HG02852 (cell line): Measurements from ENCODE around the gene SIT1.

ENCODE experiments used
- ATAC-seq: cut with Tn5 transposase; IDR thresholded peaks from one replicate; pipeline ENCODE4 v1.9.1; 2021; ENCODE audit warnings: mild to moderate bottlenecking, moderate library complexity; ENCODE audit not compliant: unreplicated experiment

Gene SIT1, protein sequence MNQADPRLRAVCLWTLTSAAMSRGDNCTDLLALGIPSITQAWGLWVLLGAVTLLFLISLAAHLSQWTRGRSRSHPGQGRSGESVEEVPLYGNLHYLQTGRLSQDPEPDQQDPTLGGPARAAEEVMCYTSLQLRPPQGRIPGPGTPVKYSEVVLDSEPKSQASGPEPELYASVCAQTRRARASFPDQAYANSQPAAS

DNA sequence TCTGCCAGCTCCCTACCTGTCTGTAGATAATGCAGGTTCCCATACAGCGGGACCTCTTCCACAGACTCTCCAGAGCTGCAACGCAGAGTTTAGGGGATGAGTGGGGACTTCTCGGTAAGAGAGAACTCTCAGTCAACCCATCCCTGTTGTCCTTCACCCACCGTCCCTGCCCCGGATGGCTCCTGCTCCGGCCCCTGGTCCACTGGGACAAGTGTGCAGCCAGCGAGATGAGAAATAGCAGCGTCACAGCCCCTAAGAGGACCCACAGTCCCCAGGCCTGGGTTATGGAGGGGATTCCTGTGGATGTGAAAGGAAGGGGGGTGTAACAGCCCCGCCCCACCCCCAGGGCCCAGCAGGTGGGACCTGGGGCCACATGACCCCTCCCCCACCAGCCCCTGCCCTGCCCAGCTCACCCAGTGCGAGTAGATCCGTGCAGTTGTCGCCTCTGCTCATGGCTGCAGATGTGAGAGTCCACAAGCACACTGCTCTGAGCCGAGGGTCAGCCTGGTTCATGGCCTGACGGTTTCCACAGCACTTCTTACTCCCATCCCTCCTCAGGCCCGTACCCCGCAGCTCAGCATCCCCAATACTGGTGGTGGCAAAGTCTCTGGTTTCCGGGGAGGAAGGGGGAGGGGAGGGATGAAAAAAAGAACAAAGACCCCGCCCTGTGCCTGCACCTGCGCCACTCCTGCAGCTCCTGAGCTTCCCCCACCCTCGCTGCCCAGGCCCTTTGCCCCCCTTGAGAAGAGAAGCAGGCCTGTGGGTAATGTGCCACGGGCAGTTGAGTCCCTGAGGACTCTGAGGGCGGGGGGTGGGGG lies at the start of gene SIT1:
Gene SIT1, minus strand, starts transcription at position 591 of the 818 bp plus-strand sequence. Its CDS starts 78 bp downstream, at position 513.
- ATAC-seq = no peak

DNA sequence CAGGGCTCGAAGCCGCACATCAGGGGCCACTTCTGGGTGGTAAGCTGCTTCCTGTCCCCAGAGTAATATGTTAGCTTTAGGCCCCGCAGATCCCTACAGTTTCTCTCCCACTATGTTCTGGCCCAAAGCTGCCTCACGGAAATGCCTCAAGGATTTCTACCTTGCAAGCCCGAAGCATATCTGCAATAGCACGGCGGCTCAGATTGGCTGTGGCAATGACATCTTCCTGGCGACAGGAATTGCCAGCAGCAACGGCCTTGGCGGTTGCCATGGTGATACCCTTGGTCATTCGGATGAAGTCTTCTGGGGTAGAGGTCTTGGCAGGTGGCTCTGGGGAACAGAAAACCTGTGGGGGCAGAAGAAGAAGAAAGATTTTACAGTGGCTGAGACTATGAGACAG lies 49.3 kb upstream of the SIT1 start:
- ATAC-seq = no peak

DNA sequence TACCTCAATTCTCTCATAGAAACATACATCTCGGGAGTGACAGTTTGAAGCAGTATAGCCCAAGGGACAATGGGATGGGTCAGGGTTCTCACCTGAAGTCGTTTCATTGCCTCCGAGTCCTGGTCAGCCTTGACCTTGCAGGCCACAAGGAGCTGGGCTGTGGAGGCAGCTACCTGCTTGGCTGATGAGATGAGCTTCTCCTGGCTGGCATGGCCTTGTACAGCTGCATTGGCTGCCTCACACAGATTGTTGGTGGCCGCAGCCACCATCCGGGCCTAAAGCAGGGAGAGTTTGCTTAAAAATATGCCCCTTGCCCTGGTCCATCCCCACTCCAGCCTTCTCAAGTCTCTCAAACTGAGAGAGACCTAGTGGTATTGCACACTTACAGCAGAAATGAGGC lies 47.5 kb upstream of the SIT1 start:
- no peak for ATAC-seq

DNA sequence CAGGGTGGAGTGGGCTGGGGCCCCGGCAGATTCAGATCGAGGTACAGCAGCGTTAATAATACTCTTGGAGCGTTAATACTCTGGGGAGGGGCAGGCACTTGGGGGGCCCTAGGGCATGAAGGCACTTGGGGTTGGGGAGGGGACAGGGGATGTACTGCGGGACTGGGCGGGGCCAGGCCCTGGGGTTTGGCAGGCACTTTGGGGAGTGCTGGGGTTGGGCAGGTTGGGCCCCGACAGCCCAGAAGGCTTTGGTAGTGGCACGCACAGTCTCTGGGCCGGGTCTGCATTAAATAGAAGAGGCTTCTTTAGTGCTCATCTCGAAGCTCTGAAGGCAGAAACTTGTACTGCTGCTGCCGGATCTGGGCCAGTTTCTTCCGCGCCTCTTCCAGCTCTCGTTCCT lies 46.8 kb upstream of the SIT1 start:
- no peak for ATAC-seq

DNA sequence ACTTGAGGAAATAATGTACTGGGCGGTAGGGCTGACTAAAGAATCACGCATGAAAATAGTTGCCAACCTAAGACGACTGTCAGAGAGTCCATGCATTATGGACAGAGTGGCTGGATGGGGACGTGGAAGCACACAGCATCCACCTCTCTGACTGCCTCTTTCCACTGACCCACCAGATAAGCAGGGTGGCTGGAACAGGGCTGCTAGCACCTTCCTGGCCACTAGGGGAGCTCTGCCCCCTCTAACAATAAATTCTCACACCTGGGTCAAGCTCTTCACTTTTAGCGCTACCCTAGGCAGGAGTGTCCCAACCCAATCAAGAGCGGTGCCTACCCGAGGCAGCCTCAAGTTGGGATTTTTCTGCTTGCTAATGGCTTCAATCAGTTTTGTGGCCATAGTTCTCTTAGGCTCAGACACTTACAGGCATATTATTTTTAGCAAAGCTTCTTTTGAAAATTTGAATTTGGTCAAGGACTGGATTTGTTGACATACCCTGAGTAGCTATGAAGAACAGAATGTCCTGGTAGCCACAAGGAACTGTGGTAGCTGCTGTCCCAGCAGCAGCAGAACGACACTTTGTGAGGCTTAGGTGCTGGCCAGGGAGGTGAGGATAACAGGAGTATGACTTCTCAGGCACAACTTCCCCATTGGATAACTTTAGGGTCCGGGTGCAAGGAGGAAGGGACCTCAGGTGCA lies 45.9 kb upstream of the SIT1 start:
- ATAC-seq = peak; percentile 67

DNA sequence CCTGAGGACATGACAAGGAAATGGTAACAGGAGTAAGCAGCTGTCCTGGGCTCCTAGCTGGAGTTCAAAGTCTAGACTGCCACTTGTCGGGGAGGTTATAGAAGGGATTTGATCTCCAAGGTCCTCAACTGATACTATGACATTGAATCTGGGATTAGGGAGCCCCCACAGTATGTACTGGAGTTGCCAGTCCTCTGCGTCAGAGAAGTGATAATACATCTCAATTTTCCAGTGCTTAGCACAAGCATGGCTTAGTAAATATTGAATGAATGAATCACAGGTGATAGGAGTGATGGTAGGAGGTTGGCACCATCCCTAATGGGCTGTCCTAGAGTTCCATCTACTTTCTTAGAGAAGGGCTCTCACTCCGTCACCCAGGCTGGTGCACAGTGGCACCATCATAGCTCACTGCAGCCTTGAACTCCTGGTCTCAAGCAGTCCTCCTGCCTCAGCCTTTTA lies 45.2 kb upstream of the SIT1 start:
- no peak for ATAC-seq

DNA sequence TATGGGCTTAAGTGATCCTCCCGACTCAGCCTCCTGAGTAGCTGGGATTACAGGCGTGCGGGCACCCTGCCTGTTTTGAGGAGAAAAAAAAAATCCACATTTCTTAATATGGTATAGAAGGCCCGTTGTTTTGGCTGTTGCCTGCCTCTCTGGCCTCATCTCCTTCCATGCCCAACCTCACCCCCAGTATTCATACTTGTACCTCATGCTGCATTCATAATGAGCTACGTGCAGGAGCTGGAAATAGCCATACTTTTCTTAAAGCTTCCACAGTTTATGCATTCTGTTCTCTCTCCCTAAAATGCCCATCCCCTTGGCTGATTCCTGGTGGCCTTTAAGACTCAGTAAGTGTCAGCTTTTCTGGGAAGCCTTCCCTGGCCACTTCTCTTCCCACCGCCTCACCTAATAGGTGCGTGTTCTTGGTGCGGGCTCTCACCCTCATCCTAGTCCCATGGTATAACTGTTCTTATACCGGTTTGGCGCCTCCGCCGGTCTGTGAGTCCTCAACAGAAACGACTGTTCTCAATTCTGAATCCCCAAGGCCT lies 41.1 kb upstream of the SIT1 start:
- no peak for ATAC-seq

DNA sequence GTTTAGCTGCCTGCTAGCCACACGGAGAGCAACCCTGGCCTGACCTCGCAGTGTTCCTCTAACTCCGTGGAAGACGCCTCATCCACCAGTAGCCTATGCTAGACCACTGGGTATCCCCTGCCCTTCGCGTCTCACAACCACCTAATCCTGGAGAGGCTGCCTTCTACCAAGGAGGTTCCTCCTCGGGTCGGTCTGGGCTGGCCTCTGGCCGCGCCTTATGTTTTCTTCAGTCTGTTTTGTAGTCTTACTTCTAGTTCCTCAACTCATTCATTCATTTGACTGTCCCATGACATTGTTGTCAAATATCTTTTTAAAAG lies 40.6 kb upstream of the SIT1 start:
- ATAC-seq = no peak

DNA sequence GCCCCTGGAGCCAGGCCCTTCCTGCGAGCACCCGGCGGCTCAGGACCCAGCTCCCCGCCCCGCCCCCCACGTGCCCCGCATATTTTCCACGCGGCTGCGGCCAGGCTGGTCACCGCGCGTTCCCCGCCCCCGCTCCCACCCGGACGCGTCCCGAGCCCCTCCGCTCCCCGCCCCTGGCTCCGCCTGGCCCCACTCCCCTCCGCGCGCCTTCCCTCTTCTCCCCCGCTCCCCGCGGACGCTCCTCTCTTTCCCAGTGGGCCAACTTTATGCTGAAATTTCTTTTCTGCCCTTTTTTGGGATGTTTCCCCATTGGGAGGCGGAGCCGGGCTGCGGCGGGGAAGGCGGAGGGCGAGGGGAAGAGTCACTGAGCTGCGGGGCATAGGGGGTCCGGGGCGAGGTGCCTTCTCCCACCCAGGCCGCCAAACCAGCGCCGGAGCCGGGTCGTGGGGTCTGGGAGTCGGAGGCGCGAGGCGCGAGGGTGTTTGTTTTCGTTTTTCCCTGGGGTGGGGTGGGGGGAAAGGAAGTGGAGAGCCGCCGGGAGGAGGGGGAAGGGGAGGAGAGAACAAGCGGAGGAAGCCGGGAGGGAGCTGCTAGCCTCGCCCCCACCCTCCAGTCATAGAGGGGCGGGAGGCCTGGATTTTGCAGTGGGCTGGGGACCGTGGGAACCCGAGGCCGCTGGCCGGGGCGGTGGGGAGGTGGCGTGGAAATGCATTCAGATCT lies 40.0 kb upstream of the SIT1 start:
- ATAC-seq = no peak

DNA sequence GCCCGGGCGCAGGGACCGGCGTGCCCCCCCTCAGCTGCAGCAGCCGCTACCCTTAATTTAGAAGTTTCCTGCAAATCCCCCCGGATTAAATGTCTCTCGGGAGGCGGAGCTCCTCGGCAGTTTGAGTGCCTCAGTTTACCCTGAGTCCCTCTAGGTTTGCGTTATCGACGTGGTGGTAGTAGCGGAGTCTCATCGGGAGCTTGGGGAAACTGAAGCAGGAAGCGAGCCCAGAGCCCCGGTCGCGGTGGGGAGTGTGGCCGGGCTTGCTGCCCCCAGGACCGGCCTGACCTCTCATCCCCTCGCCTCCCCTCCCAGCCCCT lies 39.5 kb upstream of the SIT1 start:
- ATAC-seq = no peak

DNA sequence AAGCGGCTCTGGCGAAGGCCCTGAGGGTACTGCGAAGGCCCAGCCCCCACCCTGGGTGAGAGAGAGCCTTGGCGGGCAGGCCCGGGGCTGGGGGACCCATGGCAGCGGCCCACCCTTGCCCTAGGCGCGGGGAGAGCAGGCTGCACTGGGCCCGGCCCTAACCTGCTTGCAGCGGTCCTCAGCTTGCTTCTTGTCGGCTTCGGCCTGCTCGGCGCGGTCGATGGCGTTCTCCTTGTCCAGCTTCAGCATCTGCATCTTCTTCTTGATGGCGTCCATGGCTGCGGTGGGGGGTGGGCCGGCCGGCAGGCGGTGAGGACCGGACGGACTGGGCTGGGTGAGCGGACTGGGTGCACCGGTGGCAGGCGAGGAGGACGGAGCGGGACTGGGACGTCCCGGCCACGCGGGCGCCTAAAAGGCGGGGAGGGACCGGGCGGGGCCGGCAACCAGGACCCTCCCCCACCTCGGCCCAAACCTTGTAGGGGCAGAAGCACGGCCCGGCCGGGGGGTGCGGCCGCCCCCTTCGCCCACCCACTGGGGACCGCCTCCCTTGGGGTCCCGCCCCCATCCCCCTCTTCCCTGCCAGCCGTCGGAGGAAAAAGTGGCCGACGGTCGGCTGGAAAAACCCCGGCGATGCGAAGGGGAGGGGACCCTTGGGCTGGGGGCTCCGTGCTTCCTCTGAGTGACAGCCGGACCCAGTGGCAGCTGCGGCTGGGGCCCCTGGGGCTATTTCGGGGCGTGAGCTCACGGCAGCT lies 39.0 kb upstream of the SIT1 start, which contains the start of gene TPM2:
Gene TPM2, minus strand, starts transcription at position 384 of the 752 bp plus-strand sequence. Its CDS starts 108 bp downstream, at position 276.
- ATAC-seq = no peak

DNA sequence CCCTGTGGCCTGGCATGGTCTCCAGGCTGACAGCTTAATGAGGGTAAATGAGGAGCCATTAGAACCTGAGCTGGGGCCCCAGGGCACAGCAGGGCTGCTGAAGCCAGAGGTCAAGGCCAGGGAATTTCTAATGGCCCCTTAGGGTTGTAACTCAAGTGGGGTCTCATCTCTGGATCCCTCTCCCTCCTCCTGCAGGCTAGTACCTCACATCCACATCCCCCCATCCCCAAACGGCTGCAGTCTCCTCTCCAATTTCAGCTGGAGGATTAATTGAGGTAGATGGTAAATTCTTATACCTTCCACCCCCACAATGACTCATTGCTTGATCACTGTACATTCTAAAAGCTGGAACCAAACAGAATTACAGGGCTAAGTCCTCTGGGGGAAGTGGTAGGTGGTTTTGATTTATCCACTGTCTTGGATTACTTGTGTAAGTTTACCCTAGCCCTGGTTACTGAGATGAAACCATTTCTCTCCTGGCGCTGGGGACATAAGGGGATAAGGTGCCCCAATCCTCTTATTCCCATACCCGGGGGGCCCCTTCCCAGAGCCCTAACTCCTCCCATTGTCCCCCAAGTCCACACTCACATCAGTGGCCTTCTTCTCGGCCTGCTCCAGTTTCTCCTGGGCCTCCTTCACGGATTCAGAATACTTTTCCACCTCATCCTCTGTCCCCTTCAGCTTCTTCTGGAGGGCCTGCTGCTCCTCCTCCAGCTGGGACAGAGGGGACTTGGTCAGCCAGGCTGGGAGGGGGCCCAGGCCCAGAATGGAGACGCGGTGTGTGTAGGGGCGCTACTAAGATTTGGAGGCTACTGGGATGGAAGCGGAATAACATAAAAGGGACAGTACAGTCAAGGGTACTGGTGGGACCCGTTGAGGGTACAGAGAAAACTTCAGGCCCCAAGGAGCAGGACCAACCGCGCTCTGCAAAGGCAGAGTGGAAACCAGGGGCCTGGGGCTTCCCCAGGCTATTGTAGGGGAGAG lies 38.1 kb upstream of the SIT1 start:
- no peak for ATAC-seq

DNA sequence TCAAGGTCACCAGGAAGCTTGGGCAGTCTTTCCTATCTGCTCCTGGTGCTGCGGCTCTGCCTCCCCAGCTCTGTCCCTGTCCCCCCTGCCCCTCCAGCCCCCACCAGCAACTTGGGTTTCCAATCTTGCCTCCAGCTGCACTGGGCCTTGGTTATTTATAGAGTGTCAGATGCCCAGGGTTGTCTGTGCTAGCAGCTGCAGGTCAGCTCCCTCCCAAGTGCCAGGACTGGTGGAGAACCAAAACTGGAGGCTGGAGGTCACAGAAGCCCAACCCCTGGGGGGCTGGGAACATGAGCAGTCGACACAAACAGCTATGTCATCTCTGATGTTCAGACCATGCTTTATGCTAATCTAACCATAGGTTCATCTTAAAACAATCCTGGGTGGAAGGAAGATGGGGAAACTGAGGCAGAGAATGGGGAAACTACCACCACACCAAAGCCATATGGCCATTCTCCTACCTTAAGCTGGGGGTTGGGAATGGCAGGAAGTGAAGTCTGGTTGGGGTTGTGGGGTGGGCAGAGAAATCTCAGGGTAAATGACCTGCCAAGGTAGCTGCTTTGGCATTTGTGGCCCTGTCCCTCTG lies 37.3 kb upstream of the SIT1 start:
- no peak for ATAC-seq

DNA sequence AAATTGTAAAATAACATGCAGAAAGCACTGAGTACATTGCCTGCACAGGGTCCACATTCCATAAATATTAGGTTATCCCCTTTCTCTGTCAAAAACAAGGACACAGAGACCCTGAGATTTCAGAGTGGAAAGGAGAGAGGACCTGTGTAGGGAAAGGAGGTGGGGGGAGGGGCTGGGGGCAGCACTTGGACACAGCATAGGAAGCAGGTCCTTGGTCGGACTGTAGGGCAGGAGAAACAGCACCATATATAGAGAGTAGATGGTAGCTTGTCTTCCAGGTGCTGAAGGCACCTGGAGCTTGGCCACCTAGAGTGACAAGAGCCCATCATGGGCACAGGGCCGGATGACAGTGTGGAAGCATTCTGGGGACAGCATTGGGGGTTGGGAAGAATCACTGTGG lies 36.6 kb upstream of the SIT1 start:
- no peak for ATAC-seq

DNA sequence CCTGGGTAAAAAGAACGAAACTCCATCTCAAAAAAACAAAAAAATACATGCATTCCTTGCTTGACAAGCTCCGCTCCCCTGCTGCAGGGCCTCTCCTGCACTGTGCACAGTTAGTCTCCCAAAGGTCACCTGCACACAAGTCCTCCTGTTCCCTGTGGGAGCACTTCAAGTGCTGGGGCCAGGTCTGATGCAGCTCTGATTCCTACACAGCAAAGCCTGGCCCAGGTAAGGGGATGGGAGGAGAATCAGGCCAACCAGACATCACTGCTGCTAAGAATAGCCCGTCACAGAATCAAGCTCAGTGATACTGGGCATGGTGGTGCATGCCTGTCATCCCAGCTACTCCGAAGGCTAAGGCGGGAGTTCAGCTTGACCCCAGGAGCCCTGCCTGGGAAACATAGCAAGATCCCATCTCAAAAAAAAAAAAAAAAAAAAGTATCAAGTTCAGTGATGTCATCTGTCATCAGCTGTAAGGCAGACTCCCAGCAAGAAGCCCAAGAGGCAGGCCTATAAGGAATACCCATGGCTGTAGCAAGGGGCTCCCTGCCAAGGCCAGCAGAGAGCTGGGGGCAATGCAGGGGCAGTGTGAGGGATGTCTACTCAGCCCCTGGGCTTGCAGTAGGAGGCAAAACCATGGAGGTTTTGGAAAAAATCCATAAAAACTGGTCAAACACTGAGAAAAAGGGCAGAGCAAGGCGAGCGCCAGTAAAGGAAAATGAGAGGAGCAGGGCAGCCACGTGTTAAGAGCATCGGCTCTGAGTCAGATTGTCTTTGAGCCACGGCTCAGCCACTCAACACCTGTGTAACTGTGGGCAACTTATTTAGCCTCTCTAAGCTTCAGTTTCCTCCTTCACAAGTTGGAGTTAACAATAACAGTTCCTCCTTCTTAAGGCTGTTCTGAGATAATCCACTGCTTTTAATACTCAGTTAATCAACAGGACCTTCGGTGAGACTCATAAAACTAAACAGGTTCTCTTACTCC lies 35.8 kb upstream of the SIT1 start:
- ATAC-seq = no peak

DNA sequence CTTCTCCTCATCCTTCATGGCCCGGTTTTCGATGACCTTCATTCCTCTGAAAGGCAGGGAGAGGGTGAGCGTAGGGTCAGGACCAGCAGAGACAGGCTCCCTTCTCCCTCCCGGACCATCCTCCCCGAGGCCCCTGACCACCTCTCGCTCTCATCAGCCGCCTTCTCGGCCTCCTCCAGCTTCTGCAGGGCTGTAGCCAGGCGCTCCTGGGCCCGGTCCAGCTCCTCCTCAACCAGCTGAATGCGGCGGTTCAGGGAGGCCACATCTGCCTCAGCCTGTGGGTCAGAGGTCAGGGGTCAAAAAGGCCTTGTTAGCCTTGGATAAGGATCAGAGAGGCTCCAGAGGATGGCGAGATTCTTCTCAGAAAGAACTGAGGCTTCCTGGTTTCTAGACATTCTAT lies 34.8 kb upstream of the SIT1 start:
- ATAC-seq = no peak

DNA sequence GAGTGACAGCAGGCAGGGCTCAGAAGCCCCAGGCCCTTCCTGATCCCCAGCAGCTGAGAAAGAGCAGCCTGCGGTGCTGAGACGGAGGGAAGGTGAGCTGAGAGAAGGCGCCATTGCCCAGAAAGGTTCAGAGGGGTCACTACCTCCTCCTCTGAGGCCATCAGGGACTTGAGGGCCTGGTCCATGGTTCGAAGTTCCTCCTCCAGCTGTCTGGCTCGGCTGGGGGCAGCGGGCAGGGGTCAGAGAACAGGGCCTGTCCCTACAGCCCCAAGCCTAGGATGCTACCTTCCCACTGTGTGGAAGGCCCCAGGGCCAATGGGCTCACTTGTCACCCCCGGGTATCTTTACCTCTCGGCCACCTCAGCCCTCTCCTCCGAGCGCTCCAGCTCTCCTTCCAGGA lies 34.2 kb upstream of the SIT1 start:
- ATAC-seq = no peak

DNA sequence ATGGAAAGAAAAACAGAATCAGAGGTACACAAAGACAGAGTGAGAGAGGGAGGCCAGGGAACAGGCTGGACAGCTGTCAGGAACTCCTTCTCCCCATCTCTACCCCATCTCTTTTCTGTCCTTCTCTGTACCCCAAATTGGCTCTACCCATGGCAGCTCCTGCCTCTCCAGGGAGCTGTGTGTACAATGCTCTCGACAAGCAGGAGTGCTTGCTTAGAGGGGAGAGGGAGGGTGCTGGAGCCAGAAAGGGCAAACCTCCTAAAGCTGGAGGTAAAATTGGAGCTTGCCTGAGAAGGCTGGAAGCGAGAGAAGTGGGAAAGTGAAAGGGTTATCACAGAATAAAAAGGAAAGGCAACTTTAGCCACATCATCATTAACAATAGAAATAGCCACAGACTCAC lies 32.6 kb upstream of the SIT1 start:
- no peak for ATAC-seq
